ENCODE data around the gene HOXB1.

DNA sequence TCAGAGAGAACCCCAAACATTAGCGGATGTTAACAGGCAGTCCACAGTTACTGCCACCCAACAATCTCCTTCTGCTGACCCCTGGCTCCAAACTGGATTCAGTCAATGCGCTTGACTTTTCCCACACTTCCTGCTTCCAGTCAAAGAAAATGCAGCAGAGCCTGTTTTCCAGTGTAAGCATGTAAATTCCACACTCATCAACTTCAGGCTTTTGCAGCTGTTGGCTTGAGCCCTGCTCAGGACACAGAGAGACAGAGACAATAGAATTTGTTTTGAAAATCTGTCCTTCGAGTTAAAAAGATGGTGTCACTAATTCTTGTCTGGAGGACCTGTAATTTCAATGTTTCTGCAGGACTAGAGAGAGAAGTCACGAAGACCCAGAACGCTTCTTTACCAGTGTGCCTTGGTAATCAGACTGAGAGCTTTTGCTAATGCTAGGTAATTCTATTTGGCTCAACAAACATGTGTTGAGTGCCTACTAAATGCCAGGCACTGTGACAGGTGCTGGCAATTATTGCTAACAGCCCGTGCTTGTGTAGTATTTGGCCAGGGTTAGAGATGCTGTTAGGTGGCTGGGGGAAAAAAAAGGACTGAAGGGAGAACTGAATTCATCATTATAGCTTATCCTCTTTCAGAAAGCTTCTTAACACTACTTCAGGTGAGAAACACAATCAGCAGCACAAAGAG is 32.5 kb downstream of the HOXB1 start:
- TF ChIP-seq NFRKB (IDR thresholded peaks at IDR 0.05) (no peak), BHLHE40 (IDR thresholded peaks at IDR 0.05; ENCODE audit: borderline replicate concordance) (no peak), HDGF (IDR thresholded peaks at IDR 0.05; ENCODE audit: borderline replicate concordance) (no peak), SP1 (IDR thresholded peaks at IDR 0.05) (no peak)

Measured in HEK293T (cell line).